MCF 10A (cell line): ENCODE measurements around the gene TERT. TPM values are rescaled to one million over a fixed set of nuclear protein-coding genes. Genes with fewer than 3 reads are reported as not detected.
"Not testable (repeated sequence)": the region's sequence is repeated elsewhere in the genome, so short reads cannot be mapped to it uniquely, and the experiment has no call there.

ENCODE experiments used
- BruUV-seq: library from RNA; stranded (reverse); fragments of 400-500 nt; replicated peaks from 2 replicates; lab custom pipeline; 2021; lab: Mats Ljungman, UMichigan
- CTCF ChIA-PET: fragments of 300-600 bp; sonication (Branson Sonifier 250); formaldehyde crosslinking; extraction: SDS; loops from one replicate; lab custom pipeline; 2021; ENCODE audit warnings: antibody characterized with exemption, inconsistent platforms; lab: Yijun Ruan, JAX
- POLR2A ChIA-PET: fragments of 300-600, 350-650 bp; sonication (Branson Sonifier 250); formaldehyde crosslinking; extraction: SDS; loops from one replicate; lab custom pipeline; 2020; ENCODE audit warnings: antibody characterized with exemption, inconsistent platforms; lab: Yijun Ruan, JAX
- DNase-seq: peaks from one replicate; pipeline ENCODE4 v3.0.0-alpha.2; 2018; ENCODE audit not compliant: unreplicated experiment
- H3K27ac Mint-ChIP-seq: one replicate; pipeline ENCODE4 v1.8.0; 2022; ENCODE audit warnings: mild to moderate bottlenecking, low read depth, mixed read lengths; ENCODE audit not compliant: unreplicated experiment
- H3K27me3 Mint-ChIP-seq: one replicate; pipeline ENCODE4 v1.8.0; 2022; ENCODE audit warnings: mixed read lengths; ENCODE audit not compliant: insufficient read depth, unreplicated experiment
- H3K36me3 Mint-ChIP-seq: one replicate; pipeline ENCODE4 v1.8.0; 2022; ENCODE audit warnings: mild to moderate bottlenecking, moderate library complexity, mixed read lengths; ENCODE audit not compliant: insufficient read depth, unreplicated experiment
- H3K4me1 Mint-ChIP-seq: one replicate; pipeline ENCODE4 v1.8.0; 2022; ENCODE audit warnings: mixed read lengths; ENCODE audit not compliant: insufficient read depth, unreplicated experiment
- H3K4me3 Mint-ChIP-seq: one replicate; pipeline ENCODE4 v1.8.0; 2022; ENCODE audit warnings: mild to moderate bottlenecking, moderate library complexity, mixed read lengths; ENCODE audit not compliant: unreplicated experiment
- H3K9me3 Mint-ChIP-seq: one replicate; pipeline ENCODE4 v1.8.0; 2022; ENCODE audit warnings: mixed read lengths; ENCODE audit not compliant: unreplicated experiment
- intact Hi-C: fragments of 100-400 bp; cut with micrococcal nuclease; formaldehyde crosslinking; loops from 2 replicates; pipeline ENCODE4 v1.14.1; 2022
- total RNA-seq: library from RNA; stranded (reverse); gene quantifications from 2 replicates; pipeline ENCODE4 v1.2.3, GENCODE V29; 2022
- TF ChIP-seq, protein P1 (sequence below): fragments of 200-600 bp; IDR thresholded peaks from one replicate; pipeline ENCODE4 v1.8.0; 2022; ENCODE audit warnings: antibody characterized with exemption, mild to moderate bottlenecking; ENCODE audit not compliant: unreplicated experiment

The TERT gene
- total RNA-seq, 1 experiment from 2014 or later: 0.16 TPM

- ChIA-PET CTCF (no interaction called here), POLR2A (no interaction called here)
- no peak for DNase-seq
- H3K4me1 Mint-ChIP-seq: no peaks in the 10 kb centered on the region
- intact Hi-C loops: no loop called here
- H3K36me3 Mint-ChIP-seq: peaks cover 7% of the 10 kb centered on the region
- no peaks in the 10 kb centered on the region for H3K9me3 Mint-ChIP-seq
- H3K27ac Mint-ChIP-seq: no peak overlapping the region
- TF ChIP-seq, protein P1, sequence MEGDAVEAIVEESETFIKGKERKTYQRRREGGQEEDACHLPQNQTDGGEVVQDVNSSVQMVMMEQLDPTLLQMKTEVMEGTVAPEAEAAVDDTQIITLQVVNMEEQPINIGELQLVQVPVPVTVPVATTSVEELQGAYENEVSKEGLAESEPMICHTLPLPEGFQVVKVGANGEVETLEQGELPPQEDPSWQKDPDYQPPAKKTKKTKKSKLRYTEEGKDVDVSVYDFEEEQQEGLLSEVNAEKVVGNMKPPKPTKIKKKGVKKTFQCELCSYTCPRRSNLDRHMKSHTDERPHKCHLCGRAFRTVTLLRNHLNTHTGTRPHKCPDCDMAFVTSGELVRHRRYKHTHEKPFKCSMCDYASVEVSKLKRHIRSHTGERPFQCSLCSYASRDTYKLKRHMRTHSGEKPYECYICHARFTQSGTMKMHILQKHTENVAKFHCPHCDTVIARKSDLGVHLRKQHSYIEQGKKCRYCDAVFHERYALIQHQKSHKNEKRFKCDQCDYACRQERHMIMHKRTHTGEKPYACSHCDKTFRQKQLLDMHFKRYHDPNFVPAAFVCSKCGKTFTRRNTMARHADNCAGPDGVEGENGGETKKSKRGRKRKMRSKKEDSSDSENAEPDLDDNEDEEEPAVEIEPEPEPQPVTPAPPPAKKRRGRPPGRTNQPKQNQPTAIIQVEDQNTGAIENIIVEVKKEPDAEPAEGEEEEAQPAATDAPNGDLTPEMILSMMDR: no peak
- H3K4me3 Mint-ChIP-seq: no peak overlapping the region
- no peaks in the 10 kb centered on the region for H3K27me3 Mint-ChIP-seq
- no TSS peak for BruUV-seq
Measured at GRCh38 chr5:1277331-1277730, 17.5 kb downstream of the TERT start.

GRCh38 chr5:1276930-1277329, 17.9 kb downstream of the TERT start:
- BruUV-seq: no TSS peak
- no peaks in the 10 kb centered on the region for H3K4me1 Mint-ChIP-seq
- TF ChIP-seq, protein P1: no peak
- H3K36me3 Mint-ChIP-seq: peaks cover 7% of the 10 kb centered on the region
- no peak for DNase-seq
- intact Hi-C loops: no loop called here
- CTCF ChIA-PET: no interaction called here
- no peaks in the 10 kb centered on the region for H3K9me3 Mint-ChIP-seq
- no peak overlapping the region for H3K4me3 Mint-ChIP-seq
- POLR2A ChIA-PET: no interaction called here
- no peaks in the 10 kb centered on the region for H3K27me3 Mint-ChIP-seq
- no peak overlapping the region for H3K27ac Mint-ChIP-seq

- intact Hi-C loops, POLR2A ChIA-PET, H3K36me3 Mint-ChIP-seq, H3K9me3 Mint-ChIP-seq, H3K27ac Mint-ChIP-seq, DNase-seq, H3K4me1 Mint-ChIP-seq, H3K27me3 Mint-ChIP-seq, H3K4me3 Mint-ChIP-seq, BruUV-seq: not testable (repeated sequence)
- CTCF ChIA-PET: interaction anchor here (0.6 kb wide), 2 partner anchors 11 to 94 kb away, joined by 3 to 4 read pairs; no protein-coding TSS in a partner anchor
Measured at GRCh38 chr5:1275397-1276391, 19.2 kb downstream of the TERT start.

- ChIA-PET POLR2A (no interaction called here), CTCF (no interaction called here)
- Mint-ChIP-seq H3K27ac (no peak overlapping the region), H3K36me3 (peaks cover 7% of the 10 kb centered on the region), H3K4me1 (no peaks in the 10 kb centered on the region), H3K9me3 (no peaks in the 10 kb centered on the region), H3K4me3 (no peak overlapping the region), H3K27me3 (no peaks in the 10 kb centered on the region)
- DNase-seq: no peak
- no TSS peak for BruUV-seq
- TF ChIP-seq, protein P1: no peak
- intact Hi-C loops: no loop called here
Measured at GRCh38 chr5:1274471-1274870, 20.4 kb downstream of the TERT start.
